NCI-H69 (cell line): Measurements from ENCODE around the gene COL4A1.

Experiments used
- DNase-seq: peaks from one replicate; lab custom pipeline; 2025; lab: John Stamatoyannopoulos, UW

COL4A1 gene

DNA sequence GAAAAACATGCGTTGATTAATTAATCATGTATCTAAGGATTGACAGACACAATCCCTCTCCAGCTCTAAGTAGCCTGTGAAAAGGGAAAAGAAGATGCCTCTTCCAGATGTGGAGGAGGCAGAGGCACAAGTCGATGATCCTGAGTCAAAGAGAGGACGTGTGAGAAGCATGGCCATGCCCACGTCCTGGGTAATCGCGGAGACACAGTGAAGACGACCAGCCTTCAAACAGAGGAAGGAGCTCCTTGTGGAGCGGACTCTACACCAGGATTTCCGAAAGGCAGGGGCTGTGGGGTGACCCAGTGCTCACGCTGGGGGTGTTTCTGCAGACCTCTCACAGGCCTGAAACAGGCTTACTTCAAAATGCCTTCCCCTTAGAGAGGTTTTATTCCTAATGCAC is 70.5 kb downstream of the COL4A1 start:
- DNase-seq: no peak

- no peak for DNase-seq
These were observed 72.4 kb downstream of the COL4A1 start for GRCh38 chr13:110234532-110234931.

DNA sequence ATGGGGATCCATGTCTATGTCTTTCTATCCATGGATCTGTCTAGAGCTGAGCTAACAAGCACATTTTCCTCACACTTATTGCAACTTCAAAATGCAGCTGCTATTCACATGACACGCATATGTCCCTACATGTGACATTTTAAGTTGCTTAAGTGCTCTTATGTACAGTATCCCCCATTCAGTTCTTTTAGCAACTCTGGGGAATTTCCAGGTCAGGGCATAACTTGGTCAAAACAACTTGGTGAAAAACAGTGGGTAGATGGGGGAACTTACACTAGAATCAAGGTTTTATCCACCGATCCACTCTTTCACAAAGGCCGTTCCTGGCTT is 73.0 kb downstream of the COL4A1 start:
- no peak for DNase-seq

- DNase-seq: no peak
These were observed 73.6 kb downstream of the COL4A1 start for GRCh38 chr13:110233181-110233950.

DNA sequence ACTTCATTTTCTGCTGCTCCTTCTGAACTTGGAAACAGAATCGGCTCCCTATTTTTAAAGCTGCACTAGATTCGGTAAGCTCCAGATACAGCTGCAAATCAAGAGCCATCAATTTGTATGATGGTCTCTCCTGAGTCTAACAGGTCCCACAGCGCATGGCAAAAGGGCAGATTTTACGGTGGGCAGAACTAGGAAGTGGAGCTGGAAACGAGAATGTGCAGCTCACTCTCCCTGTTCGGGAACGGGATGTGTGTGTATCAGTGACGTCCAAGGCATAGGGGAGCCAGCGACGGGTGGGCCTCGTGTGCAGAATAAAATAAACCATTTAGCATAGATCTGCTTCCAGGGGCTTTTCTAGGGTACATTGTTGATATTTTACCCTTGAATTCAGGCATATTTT is 74.2 kb downstream of the COL4A1 start:
- DNase-seq: no peak

- DNase-seq: no peak
These were observed 74.8 kb downstream of the COL4A1 start for GRCh38 chr13:110232142-110232541.

- no peak for DNase-seq
These were observed 75.5 kb downstream of the COL4A1 start for GRCh38 chr13:110231348-110232047.

DNA sequence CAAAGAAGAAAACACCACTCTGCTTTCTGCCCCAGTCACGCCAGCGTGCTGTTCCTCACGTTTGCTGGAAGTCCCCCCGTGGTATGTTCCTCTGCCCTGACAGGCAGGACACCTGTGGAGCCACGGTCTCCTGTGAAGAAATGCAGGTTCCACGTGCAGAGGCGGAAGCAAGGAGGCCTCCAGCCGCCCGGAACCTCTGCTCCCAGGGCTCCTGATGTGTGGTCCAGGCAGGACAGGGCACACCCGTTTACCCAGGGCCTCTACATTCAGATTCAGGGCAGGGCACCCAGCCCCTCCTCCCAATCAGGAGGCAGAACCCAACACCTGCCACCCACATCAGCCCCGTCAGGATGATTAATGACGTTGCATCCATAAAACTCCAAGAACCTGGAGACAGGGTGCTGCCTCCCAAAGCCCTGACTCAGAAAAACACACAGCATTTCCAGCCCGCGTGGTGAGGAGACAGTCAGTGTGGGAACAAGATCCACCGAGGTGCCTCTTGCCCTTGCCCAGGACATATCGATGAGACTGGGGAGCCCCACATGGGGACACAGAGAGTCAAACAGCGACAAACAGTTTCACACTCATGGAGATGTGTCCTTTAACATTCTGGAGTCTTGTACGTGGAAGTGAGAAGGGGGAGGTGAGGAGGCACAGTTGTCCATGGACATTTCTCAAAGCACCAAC is 76.2 kb downstream of the COL4A1 start:
- no peak for DNase-seq

DNA sequence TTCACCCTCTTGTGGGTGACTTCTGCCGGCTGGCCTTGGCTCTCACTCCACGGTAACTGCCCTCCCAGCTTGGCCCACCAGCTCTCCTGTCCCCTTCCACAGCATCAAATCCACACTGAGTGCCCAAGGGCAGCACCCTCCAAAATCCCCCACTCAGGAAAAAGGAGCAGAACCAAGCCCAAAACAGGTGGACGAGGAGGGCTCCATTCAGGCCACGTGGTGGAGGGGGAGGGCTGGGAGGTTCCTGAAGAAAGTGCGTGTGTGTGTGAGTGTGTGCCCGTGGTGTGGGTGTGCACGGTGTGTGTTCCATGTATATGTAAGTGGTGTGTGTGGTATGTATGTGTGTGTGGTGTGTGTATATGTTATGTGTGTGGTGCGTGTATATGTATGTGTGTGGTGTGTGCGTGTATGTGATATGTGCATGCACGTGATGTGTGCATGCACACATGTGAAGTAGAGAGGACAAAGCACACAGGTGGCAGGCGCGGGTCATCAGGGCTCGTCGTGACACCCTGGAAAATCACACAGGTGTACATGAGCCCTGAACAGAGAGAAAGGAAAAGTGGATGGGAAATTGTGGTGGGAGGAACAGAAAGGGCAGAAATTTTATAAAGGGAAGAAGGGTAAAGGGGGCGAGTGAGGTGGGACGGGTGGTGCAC is 76.9 kb downstream of the COL4A1 start:
- no peak for DNase-seq

- no peak for DNase-seq
These were observed 77.7 kb downstream of the COL4A1 start for GRCh38 chr13:110228936-110229904.

DNA sequence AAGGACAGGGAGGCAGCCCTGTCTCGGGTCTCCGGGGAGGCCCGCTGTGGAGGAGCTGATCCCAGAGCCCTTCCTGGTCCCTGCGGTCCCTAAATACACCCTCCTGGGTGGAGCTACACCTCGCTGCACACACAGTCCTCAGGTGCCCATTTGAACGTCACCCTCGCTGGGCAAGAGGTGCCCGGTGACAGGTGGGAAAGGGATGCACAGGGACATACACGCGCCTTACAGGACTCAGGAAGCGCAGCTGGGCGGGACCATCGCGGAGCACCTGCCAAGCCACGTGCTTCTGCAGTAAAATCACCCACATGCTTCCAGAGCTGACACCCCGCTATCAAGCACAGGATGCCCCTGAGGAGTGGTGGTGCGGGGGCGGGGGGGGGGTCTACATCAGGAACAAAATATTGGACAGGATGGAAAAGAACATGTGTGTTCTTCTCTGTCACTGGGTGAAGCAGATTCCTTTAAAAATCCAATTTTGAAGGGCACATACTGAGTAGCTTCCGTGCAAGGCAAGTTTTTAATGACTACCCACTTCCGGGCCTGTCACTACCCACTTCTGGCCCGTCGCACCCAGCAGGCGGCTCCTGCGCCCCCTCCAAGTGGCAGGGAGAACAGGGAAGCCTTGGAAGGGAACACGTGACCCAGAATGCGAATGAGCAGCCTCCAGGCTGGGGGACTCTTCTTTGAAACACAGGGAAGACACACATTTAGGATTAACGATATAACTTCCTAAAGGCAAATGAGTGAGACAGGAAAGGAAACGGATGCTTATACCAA is 78.9 kb downstream of the COL4A1 start:
- no peak for DNase-seq

- no peak for DNase-seq
These were observed 79.5 kb downstream of the COL4A1 start for GRCh38 chr13:110227416-110227815.

GRCh38 chr13:110225609-110226574 is 81.1 kb downstream of the COL4A1 start:
- no peak for DNase-seq

DNA sequence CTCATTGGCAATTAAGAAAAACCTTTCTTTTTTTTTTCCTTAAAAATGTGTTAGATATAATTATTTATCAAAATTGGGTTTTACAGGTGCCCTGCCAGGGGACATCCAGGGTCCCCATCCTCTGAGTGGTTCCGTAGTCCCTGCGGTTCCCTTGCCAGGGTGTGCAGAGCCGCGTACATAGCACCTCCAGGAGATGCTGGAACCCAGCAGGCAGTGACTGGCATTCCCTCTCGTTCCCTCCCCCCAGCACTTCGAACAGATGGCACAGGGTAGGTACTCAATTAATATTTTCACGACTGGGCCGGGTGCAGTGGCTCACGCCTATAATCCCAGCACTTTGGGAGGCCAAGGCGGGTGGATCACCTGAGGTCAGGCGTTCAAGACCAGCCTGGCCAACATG is 82.0 kb downstream of the COL4A1 start:
- no peak for DNase-seq

DNA sequence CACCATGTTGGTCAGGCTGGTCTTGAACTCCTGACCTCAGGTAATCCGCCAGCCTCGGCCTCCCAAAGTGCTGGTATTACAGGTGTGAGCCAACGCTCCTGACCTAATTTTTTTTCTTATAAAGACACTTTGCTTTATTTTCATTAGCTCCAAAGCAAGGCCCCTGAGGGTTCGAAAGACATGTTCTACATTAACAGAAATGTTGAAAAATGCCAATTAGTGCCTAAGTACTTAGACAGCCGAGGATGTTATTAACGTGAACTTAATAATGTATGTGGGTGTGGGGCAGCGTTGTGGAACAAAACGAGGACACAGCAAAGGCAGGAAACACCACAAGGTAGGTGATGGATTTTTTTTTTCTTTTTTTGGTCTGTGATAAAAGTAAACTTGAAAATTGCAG is 82.4 kb downstream of the COL4A1 start:
- no peak for DNase-seq

- DNase-seq: no peak
These were observed 85.4 kb downstream of the COL4A1 start for GRCh38 chr13:110221406-110222117.

- no peak for DNase-seq
These were observed 86.5 kb downstream of the COL4A1 start for GRCh38 chr13:110220471-110220870.

DNA sequence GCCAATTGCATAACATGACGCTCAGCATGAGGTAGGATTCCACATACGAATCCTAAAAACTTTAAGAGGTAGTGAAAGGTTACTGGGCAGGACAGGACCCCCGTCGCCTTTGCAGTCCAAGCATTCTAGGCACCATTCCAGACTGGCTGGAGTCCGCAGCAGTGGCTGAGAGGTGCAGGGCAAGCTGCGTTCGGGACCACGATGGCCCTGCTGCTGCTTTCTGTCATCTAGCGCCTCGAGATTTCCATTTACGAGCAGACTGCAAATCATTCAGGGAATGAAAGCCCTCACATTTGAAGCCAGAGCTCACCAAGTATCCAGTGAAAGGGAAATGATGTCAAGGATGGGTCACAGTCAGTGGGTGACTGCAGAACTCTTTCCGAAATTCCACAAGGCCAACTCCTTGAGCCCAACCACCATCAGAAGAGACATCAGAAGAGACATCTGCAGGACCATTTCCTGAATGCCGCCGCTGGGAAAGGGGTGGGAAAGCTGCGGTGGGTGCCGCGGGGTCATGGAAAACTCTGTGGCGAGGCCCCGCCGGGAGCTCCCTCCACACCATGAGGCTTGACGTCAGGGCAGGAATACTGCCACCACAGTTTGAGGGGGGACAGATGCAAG is 88.3 kb downstream of the COL4A1 start:
- DNase-seq: no peak
